OCI-LY3 (cell line): ENCODE results near the gene KCNIP4.

Experiments
- H2AFZ ChIP-seq: fragments of 200-600, 300-600 bp; shearing (Covaris generic); 2 replicates; pipeline ENCODE4 v1.6.0; 2014; ENCODE audit warnings: antibody characterized with exemption, low read depth, low read length
- H3K27ac ChIP-seq: fragments of 200-600, 300-600 bp; sonication (generic); 2 replicates; pipeline ENCODE4 v1.5.1; 2014; ENCODE audit warnings: mild to moderate bottlenecking, low read length, moderate library complexity, mixed read lengths
- H3K27me3 ChIP-seq: fragments of 200-600, 300-600 bp; sonication (generic); 2 replicates; pipeline ENCODE4 v1.6.1; 2014; ENCODE audit warnings: low read depth, low read length, mixed read lengths
- H3K36me3 ChIP-seq: fragments of 200-600, 300-600 bp; sonication (generic); replicated peaks from 2 replicates; pipeline ENCODE3; 2014; ENCODE audit warnings: low read depth, low read length, mixed read lengths
- H3K4me1 ChIP-seq: fragments of 300-600, 200-600 bp; sonication (generic); 2 replicates; pipeline ENCODE4 v1.6.1; 2014; ENCODE audit warnings: low read length, mixed read lengths
- H3K4me2 ChIP-seq: fragments of 200-600, 300-600 bp; sonication (generic); 2 replicates; pipeline ENCODE4 v1.6.1; 2014; ENCODE audit warnings: low read length, mixed read lengths
- H3K4me3 ChIP-seq: fragments of 300-600, 200-600 bp; sonication (generic); 2 replicates; pipeline ENCODE4 v1.5.1; 2014; ENCODE audit warnings: antibody characterized with exemption, mild to moderate bottlenecking, low read length, moderate library complexity
- H3K79me2 ChIP-seq: fragments of 300-600, 200-600 bp; shearing (Covaris generic); 2 replicates; pipeline ENCODE4 v1.6.1; 2014; ENCODE audit warnings: mild to moderate bottlenecking, low read length, mixed read lengths
- H3K9ac ChIP-seq: fragments of 300-600, 200-600 bp; shearing (Covaris generic); 2 replicates; pipeline ENCODE4 v1.6.0; 2014; ENCODE audit warnings: mild to moderate bottlenecking, low read length, moderate library complexity
- H3K9me3 ChIP-seq: fragments of 200-600, 300-600 bp; shearing (Covaris generic); 2 replicates; pipeline ENCODE4 v1.6.1; 2014; ENCODE audit warnings: low read length, mixed read lengths; ENCODE audit not compliant: insufficient read depth
- H4K20me1 ChIP-seq: fragments of 200-600, 300-600 bp; sonication (generic); 2 replicates; pipeline ENCODE4 v1.6.1; 2016; ENCODE audit warnings: low read length, mixed read lengths; ENCODE audit not compliant: insufficient read depth
- CTCF ChIP-seq: fragments of 200-600, 300-600 bp; sonication (generic); IDR thresholded peaks from 2 replicates; pipeline ENCODE4 v1.5.1; 2014; ENCODE audit warnings: antibody characterized with exemption, low read length, low read depth
- EZH2phosphoT487 ChIP-seq: fragments of 200-600 bp; shearing (Covaris generic); IDR thresholded peaks from 2 replicates; pipeline ENCODE4 v1.6.1; 2018; ENCODE audit warnings: antibody characterized with exemption, mixed run types, low read depth

KCNIP4 gene

GRCh38 chr4:21555083-21555482 is 393.5 kb downstream of the KCNIP4 start:
- no peaks in the 10 kb centered on the region for H4K20me1 ChIP-seq
- H3K27ac ChIP-seq: no peak overlapping the region
- H3K4me3 ChIP-seq: no peak overlapping the region
- H3K27me3 ChIP-seq: no peaks in the 10 kb centered on the region
- no peak overlapping the region for H3K4me2 ChIP-seq
- H3K9ac ChIP-seq: no peak overlapping the region
- no peaks in the 10 kb centered on the region for H3K4me1 ChIP-seq
- no peaks in the 10 kb centered on the region for H3K9me3 ChIP-seq
- TF ChIP-seq EZH2phosphoT487 (no peak), CTCF (no peak)
- no peak overlapping the region for H2AFZ ChIP-seq
- H3K36me3 ChIP-seq: no peaks in the 10 kb centered on the region
- H3K79me2 ChIP-seq: no peaks in the 10 kb centered on the region

- Histone ChIP-seq H3K4me2 (no peak overlapping the region), H3K4me3 (no peak overlapping the region), H3K79me2 (no peaks in the 10 kb centered on the region), H3K4me1 (no peaks in the 10 kb centered on the region), H3K36me3 (no peaks in the 10 kb centered on the region), H3K9me3 (no peaks in the 10 kb centered on the region), H3K9ac (no peak overlapping the region), H4K20me1 (no peaks in the 10 kb centered on the region), H3K27ac (no peak overlapping the region), H2AFZ (no peak overlapping the region), H3K27me3 (no peaks in the 10 kb centered on the region)
- no peak for TF ChIP-seq EZH2phosphoT487
- no peak for TF ChIP-seq CTCF
These were observed 394.1 kb downstream of the KCNIP4 start for GRCh38 chr4:21554500-21554899.

- Histone ChIP-seq H3K9ac (no peak overlapping the region), H3K4me3 (no peak overlapping the region), H2AFZ (no peak overlapping the region), H4K20me1 (no peaks in the 10 kb centered on the region), H3K9me3 (no peaks in the 10 kb centered on the region), H3K4me1 (no peaks in the 10 kb centered on the region), H3K27ac (no peak overlapping the region), H3K27me3 (no peaks in the 10 kb centered on the region), H3K79me2 (no peaks in the 10 kb centered on the region), H3K36me3 (no peaks in the 10 kb centered on the region), H3K4me2 (no peak overlapping the region)
- TF ChIP-seq EZH2phosphoT487 (no peak), CTCF (no peak)
These were observed 394.5 kb downstream of the KCNIP4 start for GRCh38 chr4:21554066-21554465.

GRCh38 chr4:21552455-21552854 is 396.1 kb downstream of the KCNIP4 start:
- H4K20me1 ChIP-seq: no peaks in the 10 kb centered on the region
- no peaks in the 10 kb centered on the region for H3K36me3 ChIP-seq
- no peaks in the 10 kb centered on the region for H3K9me3 ChIP-seq
- H3K4me2 ChIP-seq: no peak overlapping the region
- H3K27me3 ChIP-seq: no peaks in the 10 kb centered on the region
- TF ChIP-seq EZH2phosphoT487 (no peak), CTCF (no peak)
- no peak overlapping the region for H2AFZ ChIP-seq
- H3K79me2 ChIP-seq: no peaks in the 10 kb centered on the region
- H3K4me3 ChIP-seq: no peak overlapping the region
- H3K9ac ChIP-seq: no peak overlapping the region
- no peak overlapping the region for H3K27ac ChIP-seq
- H3K4me1 ChIP-seq: no peaks in the 10 kb centered on the region
